PC-9 (cell line): ENCODE data around the gene BCL6. TPM values are rescaled to one million over a fixed set of nuclear protein-coding genes. Genes with fewer than 3 reads are reported as not detected.
A peak's percentile ranks its signal among the peaks of the same experiment; 100 is the strongest.

Experiments used
- BruUV-seq: library from RNA; stranded (reverse); fragments of 400-500 nt; replicated peaks from 2 replicates; lab custom pipeline; 2021; lab: Mats Ljungman, UMichigan
- CTCF ChIA-PET: fragments of 300-600 bp; sonication (Branson Sonifier 250); formaldehyde crosslinking; loops from one replicate; lab custom pipeline; 2022; ENCODE audit warnings: antibody characterized with exemption; lab: Charles Lee
- POLR2A ChIA-PET: fragments of 300-600 bp; sonication (Branson Sonifier 250); formaldehyde crosslinking; loops from one replicate; lab custom pipeline; 2022; ENCODE audit warnings: antibody characterized with exemption; ENCODE audit not compliant: unreplicated experiment; lab: Charles Lee
- DNase-seq, 2 experiments: peaks; one replicate each; pipeline versions ENCODE4 v3.0.0 to v3.0.0-alpha.2; 2015 to 2022; ENCODE audit warnings: mixed read lengths in 1 of 2
- H2AFZ ChIP-seq: fragments of 200-600 bp; sonication (generic); 2 replicates; pipeline ENCODE4 v1.8.1; 2017; ENCODE audit warnings: antibody characterized with exemption
- H3F3A ChIP-seq: fragments of 200-600 bp; sonication (generic); 2 replicates; pipeline ENCODE4 v1.8.1; 2017; ENCODE audit warnings: antibody characterized with exemption, mild to moderate bottlenecking, low read depth; ENCODE audit not compliant: insufficient read depth
- H3K27ac ChIP-seq: fragments of 200-600 bp; sonication (generic); 2 replicates; pipeline ENCODE4 v1.6.1; 2016; ENCODE audit warnings: mixed run types
- H3K27me3 ChIP-seq: fragments of 200-600 bp; sonication (generic); 2 replicates; pipeline ENCODE4 v1.6.1; 2016; ENCODE audit warnings: low read depth, mixed run types; ENCODE audit not compliant: insufficient read depth
- H3K36me3 ChIP-seq: fragments of 200-600 bp; sonication (generic); 2 replicates; pipeline ENCODE4 v1.6.1; 2016; ENCODE audit warnings: low read depth, mixed run types
- H3K4me1 ChIP-seq: fragments of 200-600 bp; sonication (generic); replicated peaks from 2 replicates; pipeline ENCODE4 v1.6.1; 2016; ENCODE audit warnings: mixed run types; ENCODE audit not compliant: insufficient read depth
- H3K4me2 ChIP-seq: fragments of 200-600 bp; sonication (generic); 2 replicates; pipeline ENCODE4 v1.6.1; 2017; ENCODE audit warnings: mixed run types
- H3K4me3 ChIP-seq: fragments of 200-600 bp; sonication (generic); 2 replicates; pipeline ENCODE4 v1.6.1; 2016; ENCODE audit warnings: mixed run types
- H3K79me2 ChIP-seq: fragments of 200-600 bp; sonication (generic); 2 replicates; pipeline ENCODE4 v1.6.1; 2017; ENCODE audit warnings: low read depth, mixed run types
- H3K9me2 ChIP-seq: fragments of 200-600 bp; sonication (generic); 2 replicates; pipeline ENCODE4 v1.8.1; 2017; ENCODE audit warnings: mild to moderate bottlenecking; ENCODE audit not compliant: insufficient read depth
- H3K9me3 ChIP-seq: fragments of 200-600 bp; sonication (generic); 2 replicates; pipeline ENCODE4 v1.8.1; 2016; ENCODE audit warnings: low read depth; ENCODE audit not compliant: insufficient read depth
- H4K20me1 ChIP-seq: fragments of 200-600 bp; sonication (generic); 2 replicates; pipeline ENCODE4 v1.8.1; 2017; ENCODE audit not compliant: insufficient read depth
- CTCF ChIP-seq: fragments of 200-600 bp; sonication (generic); conservative IDR thresholded peaks from 2 replicates; pipeline ENCODE4 v1.6.1; 2017; ENCODE audit warnings: mixed run types, antibody characterized with exemption, mild to moderate bottlenecking, moderate library complexity
- EZH2 ChIP-seq: fragments of 200-600 bp; sonication (generic); IDR thresholded peaks from 2 replicates; pipeline ENCODE4 v1.8.0; 2017; ENCODE audit warnings: antibody characterized with exemption, low read depth
- intact Hi-C: fragments of 100-400 bp; cut with micrococcal nuclease; formaldehyde crosslinking; loops from one replicate; pipeline ENCODE4 v1.10.0; 2022; ENCODE audit not compliant: unreplicated experiment
- total RNA-seq: library from RNA; stranded (reverse); gene quantifications from 2 replicates; pipeline ENCODE4 v1.2.3, GENCODE V29; 2021

Gene BCL6
- total RNA-seq, 1 experiment from 2014 or later = 42.2 TPM

- DNase-seq = no peak
- H3K9me3 ChIP-seq = no peaks in the 10 kb centered on the region
- peak overlapping the region; percentile 11; the same call in 1 of the 2 replicates for H3K27ac ChIP-seq
- H3K4me2 ChIP-seq = no peak overlapping the region
- H2AFZ ChIP-seq = no peak overlapping the region
- no peak for TF ChIP-seq EZH2
- TF ChIP-seq CTCF = no peak
- no peak overlapping the region for H3K4me3 ChIP-seq
- peaks cover 14% of the 10 kb centered on the region; the same call in 1 of the 2 replicates for H3F3A ChIP-seq
- no peaks in the 10 kb centered on the region for H3K27me3 ChIP-seq
- TSS peak; percentile 7 for BruUV-seq
- H4K20me1 ChIP-seq = peaks cover 51% of the 10 kb centered on the region
- H3K4me1 ChIP-seq = peaks cover 44% of the 10 kb centered on the region
- ChIA-PET CTCF (no interaction called here), POLR2A (interaction anchor here (0.6 kb wide), 1 partner anchor 10 kb away, joined by 4 read pairs; the partner anchor contains the start of gene BCL6)
- H3K36me3 ChIP-seq = peaks cover 59% of the 10 kb centered on the region
- intact Hi-C loops = loop anchor here (5.0 to 10.0 kb wide), 2 partner anchors 1146 to 1589 kb away; no protein-coding TSS in a partner anchor
- peaks cover 84% of the 10 kb centered on the region for H3K79me2 ChIP-seq
- no peaks in the 10 kb centered on the region for H3K9me2 ChIP-seq
Measured at GRCh38 chr3:187735837-187736236, 9.4 kb downstream of the BCL6 start.

- H3F3A ChIP-seq = peaks cover 11% of the 10 kb centered on the region; the same call in 1 of the 2 replicates
- no peak for DNase-seq
- H3K4me3 ChIP-seq = no peak overlapping the region
- H3K4me1 ChIP-seq = peaks cover 39% of the 10 kb centered on the region
- BruUV-seq = no TSS peak
- no peaks in the 10 kb centered on the region for H3K27me3 ChIP-seq
- peaks cover 63% of the 10 kb centered on the region for H3K36me3 ChIP-seq
- H3K27ac ChIP-seq = no peak overlapping the region
- no peak overlapping the region for H2AFZ ChIP-seq
- no peaks in the 10 kb centered on the region for H3K9me2 ChIP-seq
- TF ChIP-seq CTCF (no peak), EZH2 (no peak)
- intact Hi-C loops = loop anchor here (5.0 to 10.0 kb wide), 2 partner anchors 1147 to 1589 kb away; no protein-coding TSS in a partner anchor
- CTCF ChIA-PET = no interaction called here
- H3K9me3 ChIP-seq = no peaks in the 10 kb centered on the region
- POLR2A ChIA-PET = no interaction called here
- peaks cover 47% of the 10 kb centered on the region for H4K20me1 ChIP-seq
- H3K4me2 ChIP-seq = no peak overlapping the region
- peaks cover 80% of the 10 kb centered on the region for H3K79me2 ChIP-seq
Measured at GRCh38 chr3:187735383-187735782, 9.9 kb downstream of the BCL6 start.

GRCh38 chr3:187734841-187735240, 10.4 kb downstream of the BCL6 start:
- H3K27me3 ChIP-seq = no peaks in the 10 kb centered on the region
- BruUV-seq = no TSS peak
- no peaks in the 10 kb centered on the region for H3K9me3 ChIP-seq
- H2AFZ ChIP-seq = no peak overlapping the region
- H3K36me3 ChIP-seq = peaks cover 69% of the 10 kb centered on the region
- H3F3A ChIP-seq = peaks cover 6% of the 10 kb centered on the region; the same call in 1 of the 2 replicates
- DNase-seq = no peak
- peaks cover 36% of the 10 kb centered on the region for H3K4me1 ChIP-seq
- no peak overlapping the region for H3K27ac ChIP-seq
- TF ChIP-seq CTCF = no peak
- TF ChIP-seq EZH2 = no peak
- H3K4me2 ChIP-seq = no peak overlapping the region
- H3K4me3 ChIP-seq = no peak overlapping the region
- intact Hi-C loops = loop anchor here (5.0 to 10.0 kb wide), 2 partner anchors 1147 to 1590 kb away; no protein-coding TSS in a partner anchor
- CTCF ChIA-PET = interaction anchor here (0.6 kb wide), 1 partner anchor 1299 kb away, joined by 3 read pairs; no protein-coding TSS in a partner anchor
- H3K79me2 ChIP-seq = peaks cover 74% of the 10 kb centered on the region
- POLR2A ChIA-PET = interaction anchor here (0.6 kb wide), 1 partner anchor 615 kb away, joined by 10 read pairs; no protein-coding TSS in a partner anchor
- H3K9me2 ChIP-seq = no peaks in the 10 kb centered on the region
- peaks cover 44% of the 10 kb centered on the region for H4K20me1 ChIP-seq
